Activated CD4-positive, alpha-beta T cell treated with anti-CD3 and anti-CD28 coated beads, Interleukin-2, Interleukin-4, amounts not matched to agents 100 ng/mL and 50 ng/mL, durations not matched to agents 16 hours and 8 hours (primary cell): Measurements from ENCODE around the gene PMS1.
"Not testable (repeated sequence)": the region's sequence is repeated elsewhere in the genome, so short reads cannot be mapped to it uniquely, and the experiment has no call there.

Experiments
- DNase-seq: peaks from one replicate; pipeline ENCODE4 v3.0.0-alpha.2; 2020; ENCODE audit warnings: low spot score

Gene PMS1

DNA sequence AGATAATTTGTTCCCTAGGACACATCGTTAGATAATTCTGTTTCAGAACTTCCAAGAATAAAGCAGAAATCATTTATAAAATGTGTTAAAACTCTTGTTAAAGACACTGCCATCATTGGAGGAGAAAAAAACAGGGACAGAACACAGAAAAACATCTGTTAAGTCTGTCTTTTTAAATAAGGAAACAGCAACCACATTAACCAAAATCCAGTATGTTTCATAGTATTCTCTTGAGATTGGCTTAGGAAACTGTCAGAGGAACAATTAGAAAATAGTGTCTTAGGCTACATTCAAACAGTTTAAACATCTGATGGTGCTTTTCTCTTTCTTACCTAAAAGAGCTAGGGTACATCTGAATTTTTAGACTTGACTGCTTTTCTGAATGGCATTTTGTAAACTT is 81.6 kb downstream of the PMS1 start:
- no peak for DNase-seq

DNA sequence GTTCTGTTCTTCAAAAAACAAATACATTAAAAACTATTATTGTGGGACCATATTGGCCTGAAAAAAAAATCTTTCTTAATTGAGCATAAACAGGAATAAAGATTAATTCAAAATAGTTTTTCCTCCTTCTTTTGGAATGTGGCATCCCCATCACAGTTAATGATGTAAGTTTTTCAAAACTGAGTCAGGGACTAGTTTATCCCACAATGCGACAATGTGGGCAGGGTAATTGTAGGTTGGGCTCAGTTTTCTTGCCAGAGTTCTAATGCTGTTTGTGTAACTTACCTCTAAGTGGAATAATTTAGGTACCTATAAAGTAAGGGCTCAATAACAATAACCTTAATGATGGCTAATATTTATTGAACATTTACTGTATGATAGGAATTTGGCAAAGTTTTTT is 82.0 kb downstream of the PMS1 start:
- DNase-seq = no peak

DNA sequence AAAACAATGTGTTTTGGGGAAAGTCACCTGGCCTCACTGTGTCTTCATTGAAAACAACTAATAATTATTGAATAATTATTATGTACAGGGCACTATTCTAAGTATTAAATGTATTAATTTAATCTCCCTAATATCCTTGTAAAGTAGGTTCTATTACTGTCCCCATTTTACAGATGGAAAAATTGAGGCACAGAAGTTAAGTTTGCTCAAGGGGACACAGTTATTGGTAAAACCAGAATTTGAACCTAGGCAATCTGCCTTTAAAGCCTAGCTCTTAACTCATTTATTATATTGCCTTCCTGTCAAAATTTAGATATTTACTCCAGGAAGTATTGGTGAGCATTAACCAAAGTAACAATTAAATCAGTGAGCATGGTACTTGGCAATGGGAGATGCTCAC is 84.6 kb downstream of the PMS1 start:
- DNase-seq = no peak

DNA sequence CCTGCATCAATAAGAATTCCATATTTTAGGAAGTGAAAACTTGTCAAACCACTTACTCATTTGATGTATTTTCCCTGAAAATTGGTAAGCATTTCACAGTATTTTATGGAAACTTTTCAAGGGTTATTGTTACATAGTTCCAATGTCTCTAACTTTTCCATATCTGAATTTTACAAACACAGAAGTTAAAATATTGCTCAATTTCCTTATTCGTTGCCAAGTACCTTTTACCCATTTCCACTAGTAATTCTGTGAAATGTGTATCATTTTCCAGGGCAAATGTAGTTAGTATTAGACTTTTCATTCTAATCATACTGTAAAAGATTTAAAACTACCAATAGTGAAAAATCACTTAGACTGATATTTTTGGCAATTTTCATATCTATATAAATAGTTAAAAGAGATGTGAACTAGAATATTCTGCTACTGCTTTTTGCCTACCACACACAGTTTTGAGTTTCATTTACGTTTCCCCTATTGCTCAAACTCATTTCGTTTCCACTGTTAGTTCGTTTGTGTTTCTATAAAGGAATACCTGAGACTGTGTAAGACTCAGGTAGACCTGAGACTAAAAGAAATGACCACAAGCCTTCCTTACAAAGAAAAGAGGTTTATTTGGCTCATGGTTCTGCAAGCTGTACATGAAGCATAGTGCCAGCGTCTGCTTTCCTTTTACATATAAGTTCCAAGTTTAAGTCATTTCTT is 86.3 kb downstream of the PMS1 start:
- no peak for DNase-seq

DNA sequence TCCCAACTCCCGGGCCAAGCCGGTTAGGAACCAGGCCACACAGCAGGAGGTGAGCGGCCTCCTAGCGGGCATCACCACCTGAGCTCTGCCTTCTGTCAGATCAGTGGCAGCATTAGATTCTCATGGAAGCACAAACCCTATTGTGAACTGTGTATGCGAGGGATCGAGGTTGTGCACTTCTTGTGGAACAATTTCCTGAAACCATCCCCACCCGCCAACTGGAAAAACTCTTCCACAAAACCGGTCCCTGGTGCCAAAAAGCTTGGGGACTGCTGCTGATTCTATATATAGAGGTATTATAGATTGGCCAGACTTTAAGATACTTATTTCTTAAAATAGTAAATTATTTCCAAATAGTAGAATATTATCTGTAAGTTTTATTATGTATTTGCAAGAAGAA is 89.4 kb downstream of the PMS1 start:
- no peak for DNase-seq

DNA sequence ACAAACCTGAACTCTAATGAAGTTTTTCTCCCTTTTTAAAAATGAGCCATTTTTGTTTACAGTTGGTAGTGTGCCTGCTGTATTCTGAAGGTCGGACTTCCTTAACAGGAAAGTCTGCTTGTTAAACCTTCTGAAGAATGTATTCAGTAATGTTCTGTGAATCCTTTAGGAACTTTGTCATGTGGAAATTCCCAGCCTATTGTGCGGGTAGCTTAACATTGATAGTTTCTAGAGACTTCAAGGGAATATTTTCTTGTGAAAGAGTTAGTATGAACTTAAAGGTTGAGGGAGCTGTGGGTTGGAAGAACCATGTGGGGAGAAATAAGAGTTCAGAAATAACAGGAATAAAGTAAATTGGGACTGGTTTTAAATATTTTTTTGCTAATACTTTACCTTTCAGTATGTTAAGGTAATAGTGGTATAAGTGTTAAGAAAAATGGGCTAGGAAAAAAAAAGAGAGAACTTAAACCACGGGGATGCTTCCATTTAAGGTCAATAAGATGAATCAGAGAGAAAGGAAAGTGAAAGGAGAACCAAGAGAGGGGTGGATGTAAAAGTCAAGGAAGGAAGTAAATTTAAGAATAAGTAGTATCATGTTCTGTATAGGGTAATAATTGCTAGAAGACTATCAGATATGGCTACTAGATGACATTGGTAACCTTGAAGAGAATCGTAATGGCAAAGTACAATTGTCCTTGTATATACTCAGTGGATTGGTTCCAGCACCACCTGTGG is 90.5 kb downstream of the PMS1 start:
- peak; percentile 7 for DNase-seq

DNA sequence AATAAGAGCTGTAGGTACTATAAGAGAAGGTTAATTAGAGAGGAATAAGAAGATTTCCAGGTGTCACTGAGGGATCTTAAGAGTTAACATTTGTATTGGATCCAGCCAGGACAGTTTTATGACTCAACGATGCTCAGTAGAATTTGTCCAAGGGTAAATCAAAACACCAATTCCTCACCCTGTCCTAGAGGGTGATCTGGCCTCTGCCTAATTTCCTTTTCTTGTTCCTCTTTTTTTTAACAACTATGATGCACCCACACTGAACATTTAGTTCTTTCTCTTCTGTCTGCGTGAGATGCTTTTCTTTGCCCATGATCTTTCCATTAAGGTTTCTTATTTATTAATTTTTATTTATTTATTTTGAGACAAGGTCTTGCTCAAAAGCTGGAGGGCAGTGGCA is 92.0 kb downstream of the PMS1 start:
- no peak for DNase-seq

DNA sequence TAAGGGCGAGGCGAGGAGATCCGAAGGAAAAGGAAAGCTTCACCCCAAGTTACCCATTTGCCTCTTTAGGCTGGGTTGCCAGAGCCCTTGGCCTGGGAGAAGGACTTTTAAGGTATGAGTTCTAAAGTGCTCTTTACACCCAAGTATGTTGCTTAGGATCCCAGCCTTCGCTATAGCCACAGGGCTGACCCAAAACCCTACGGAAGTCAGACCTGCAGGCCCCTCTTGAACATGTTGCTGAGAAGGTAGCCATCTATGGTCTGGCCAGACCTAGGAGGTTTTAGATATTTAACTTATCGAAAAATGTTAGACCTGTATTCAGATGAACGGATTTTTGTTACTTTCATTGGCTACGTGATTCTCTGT is 95.4 kb downstream of the PMS1 start:
- no peak for DNase-seq

DNA sequence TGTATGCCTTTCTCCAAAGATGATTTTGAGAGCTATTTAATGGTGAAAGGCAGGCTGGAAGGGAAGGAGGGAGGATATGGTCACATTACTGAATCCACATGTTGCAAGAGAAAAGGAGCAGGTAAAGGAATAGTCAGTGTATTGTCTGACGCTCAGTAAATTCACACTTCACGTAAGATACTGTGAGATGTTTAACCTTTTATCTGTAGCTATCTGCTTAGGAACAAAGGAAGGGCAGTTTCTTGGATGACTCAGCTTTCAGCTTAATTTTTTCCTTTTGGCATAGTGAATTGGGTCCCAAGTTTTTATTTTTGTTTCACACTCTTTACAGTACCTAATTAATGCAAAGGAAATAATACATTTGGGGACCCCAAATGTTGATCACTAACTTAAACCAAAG is 96.2 kb downstream of the PMS1 start:
- no peak for DNase-seq

DNA sequence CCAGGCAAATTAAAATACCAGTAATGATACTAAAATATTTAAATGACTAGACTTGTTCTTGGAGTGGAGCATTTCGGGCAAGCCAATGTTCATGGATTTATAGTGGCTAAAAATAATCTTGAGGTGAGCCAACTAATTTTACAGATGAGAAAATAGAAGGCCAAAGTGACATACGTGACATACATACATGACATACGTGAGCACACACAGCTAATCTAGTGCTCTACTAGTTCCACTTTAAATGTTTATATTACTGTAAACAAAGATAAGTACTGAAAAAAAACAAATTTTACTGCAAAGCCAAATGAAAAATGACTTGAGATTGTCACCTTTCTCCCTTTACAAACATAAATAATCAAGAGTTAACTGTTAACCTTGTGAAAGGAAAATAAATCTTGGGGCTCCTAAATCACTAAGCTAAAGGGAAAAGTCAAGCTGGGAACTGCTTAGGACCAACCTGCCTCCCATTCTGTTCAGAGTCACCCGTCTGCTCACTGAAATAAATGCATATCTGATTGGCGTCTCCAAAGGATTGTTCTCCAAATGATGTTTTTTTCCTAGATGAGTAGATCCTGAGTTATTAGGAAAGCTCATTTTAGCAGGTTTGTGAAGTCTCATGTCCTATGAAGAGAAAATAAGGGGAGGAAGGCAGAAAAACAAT is 96.7 kb downstream of the PMS1 start:
- DNase-seq = no peak

DNA sequence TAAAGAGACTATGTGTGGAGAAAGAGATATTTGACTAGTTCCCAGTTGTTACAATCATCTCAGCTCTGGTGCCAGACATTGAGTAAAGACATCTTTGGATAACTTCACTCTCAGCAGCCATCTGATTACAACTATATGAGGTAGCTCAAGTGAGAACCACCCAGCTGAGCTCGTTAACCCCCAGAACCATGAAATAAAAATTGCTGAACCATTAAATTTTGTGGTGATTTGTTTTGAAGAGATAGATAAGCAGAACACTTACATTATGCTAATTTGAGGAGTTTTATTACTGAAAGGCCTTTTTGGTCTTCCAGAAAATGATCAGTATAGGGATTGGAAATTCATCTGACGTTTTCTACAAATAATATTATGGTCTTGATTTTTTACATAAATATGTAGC is 101.1 kb downstream of the PMS1 start:
- no peak for DNase-seq

DNA sequence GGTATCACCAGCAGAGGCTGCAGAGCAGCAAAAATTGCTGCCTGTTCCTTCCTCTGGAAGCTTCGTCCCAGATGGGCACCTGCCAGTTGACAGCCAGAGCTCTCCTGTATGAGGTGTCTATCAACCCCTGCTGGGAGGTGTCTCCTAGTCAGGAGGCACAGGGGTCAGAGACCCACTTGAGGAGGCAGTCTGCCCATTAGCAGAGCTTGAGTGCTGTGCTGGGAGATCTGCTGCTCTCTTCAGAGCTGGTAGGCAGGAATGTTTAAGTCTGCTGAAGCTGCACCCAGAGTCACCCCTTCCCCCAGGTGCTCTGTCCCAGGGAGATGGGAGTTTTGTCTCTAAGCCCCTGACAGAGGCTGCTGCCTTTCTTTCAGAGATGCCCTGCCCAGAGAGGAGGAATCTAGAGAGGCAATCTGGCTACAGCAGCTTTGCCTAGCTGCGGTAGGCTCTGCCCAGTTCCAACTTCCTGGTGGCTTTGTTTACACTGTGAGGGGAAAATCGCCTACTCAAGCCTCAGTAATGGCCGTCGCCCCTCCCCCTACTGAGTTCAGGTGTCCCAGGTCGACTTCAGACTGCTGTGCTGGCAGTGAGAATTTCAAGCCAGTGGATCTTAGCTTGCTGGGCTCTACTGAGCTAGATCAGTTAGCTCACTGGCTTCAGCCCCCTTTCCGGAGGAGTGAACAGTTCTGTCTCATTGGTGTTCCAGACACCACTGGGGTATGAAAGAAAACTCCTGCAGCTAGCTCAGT is 108.5 kb downstream of the PMS1 start:
- not testable (repeated sequence) for DNase-seq

DNA sequence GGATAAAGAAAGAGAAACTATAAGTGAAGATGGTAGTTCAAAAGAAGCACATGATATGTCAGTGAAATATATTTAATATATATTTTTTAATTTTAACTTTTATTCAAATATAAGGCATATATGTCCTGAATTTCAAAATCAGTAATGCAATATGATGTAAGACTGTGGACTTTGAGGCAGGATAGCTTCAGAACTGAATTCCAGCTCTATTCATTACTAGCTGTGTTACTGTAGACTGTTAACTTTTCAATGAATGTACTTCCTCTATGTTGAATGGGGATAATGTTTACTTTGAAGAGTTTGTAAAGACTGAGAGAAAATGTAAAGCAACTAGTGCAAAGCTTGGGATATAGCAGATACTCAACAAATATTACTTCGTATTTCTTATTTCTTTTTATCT is 112.6 kb downstream of the PMS1 start:
- no peak for DNase-seq

DNA sequence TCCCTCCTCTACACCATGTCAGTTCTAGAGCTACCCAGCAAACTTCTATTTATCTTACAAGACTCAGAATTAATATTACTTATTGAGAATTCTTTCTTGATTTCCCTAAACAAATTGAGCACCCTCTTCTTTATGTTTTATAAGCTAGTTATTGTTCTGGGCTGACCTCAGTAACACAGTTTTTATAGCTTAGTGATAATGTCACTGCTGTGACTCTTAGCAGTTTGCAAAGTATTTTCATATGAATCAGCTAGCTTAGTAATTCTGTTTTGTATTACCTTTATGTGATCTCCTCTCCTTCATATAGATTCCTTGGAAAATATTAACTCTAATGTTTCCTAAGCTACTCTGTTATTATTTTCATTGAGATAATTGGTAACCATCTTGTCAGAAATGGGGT is 114.9 kb downstream of the PMS1 start:
- DNase-seq = no peak

DNA sequence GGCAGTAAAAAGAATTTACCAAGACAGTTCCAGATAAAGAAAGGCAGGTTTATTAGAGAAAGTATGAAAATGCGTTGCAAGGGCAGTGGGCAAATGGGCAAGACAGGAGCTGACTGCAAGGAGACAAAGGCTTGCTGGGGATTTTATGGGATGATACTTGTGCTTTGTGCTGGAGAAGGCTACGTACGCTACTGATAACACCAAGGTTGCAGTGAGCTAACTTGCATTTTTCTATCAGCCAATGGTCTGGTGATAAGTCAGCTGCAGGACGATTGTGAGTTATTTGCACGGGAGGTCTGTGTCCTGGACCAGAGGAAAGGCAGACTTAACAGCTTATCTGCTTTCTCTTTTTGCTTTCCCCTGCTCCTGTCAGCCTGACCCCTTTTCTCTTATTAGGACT is 116.5 kb downstream of the PMS1 start:
- no peak for DNase-seq

DNA sequence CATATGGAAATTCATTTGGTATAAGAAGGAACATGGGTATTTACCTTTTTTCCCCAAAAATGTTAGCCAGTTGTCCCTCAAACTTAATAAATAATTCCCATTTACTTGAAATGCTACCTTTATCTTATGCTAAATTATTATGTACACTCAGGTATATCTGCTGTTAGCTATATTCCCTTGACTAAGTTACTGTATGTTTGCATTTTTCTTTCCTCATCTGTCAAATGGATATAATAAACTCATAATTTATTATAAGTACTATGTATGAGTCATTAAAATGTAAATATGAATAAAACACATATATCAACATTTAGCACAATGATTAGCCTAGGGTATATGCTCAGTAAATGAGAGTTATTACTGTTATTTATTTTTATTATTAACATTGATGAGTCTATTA is 117.4 kb downstream of the PMS1 start:
- DNase-seq = no peak

DNA sequence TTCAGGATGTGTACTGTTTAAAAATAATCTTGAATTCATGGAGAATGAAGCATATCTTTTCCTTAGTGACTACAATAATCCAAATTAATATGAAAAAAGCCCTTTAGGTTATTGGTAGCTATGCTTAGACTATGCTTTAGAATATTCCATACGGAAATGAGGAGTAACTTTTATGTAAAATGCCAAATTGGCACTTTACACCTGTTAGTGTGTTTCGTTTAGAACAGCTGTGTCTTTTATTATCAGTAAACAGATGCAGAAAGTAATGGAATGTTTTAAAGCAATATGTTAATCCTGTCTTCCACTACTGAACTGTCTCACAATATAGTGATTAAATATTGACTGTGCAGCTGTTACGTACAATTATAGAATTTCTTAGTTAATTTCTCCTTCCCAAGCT is 129.6 kb downstream of the PMS1 start:
- DNase-seq = no peak

DNA sequence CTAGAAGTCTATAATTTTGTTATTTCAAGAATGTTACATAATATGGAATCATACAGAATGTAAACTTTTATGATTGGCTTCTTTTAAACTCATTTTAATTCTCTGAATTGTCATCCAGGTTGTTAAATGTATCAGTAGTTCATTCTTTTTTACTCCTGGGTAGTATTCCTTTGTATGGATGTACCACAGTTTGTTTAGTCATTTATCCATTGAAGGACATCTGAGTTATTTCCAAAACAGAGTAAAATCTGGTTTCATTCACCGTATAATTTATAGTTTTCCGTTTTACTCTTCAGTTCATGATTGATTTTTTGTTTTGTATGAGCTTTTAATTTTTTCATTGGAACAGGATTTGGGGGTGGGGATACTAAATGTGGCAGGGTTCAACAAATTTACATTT is 132.4 kb downstream of the PMS1 start:
- DNase-seq = no peak
